PC-9 (cell line): ENCODE data around the gene NPTX1.

Experiments used
- CTCF ChIP-seq: fragments of 200-600 bp; sonication (generic); conservative IDR thresholded peaks from 2 replicates; pipeline ENCODE4 v1.6.1; 2017; ENCODE audit warnings: mixed run types, antibody characterized with exemption, mild to moderate bottlenecking, moderate library complexity
- EZH2 ChIP-seq: fragments of 200-600 bp; sonication (generic); IDR thresholded peaks from 2 replicates; pipeline ENCODE4 v1.8.0; 2017; ENCODE audit warnings: antibody characterized with exemption, low read depth

GRCh38 chr17:80503921-80504320 lies 27.5 kb upstream of the NPTX1 start:
- TF ChIP-seq EZH2 (no peak), CTCF (no peak)
